Fibroblast of peridontal ligament (primary cell): Measurements from ENCODE around the gene TTC1.

Experiments
- DNase-seq: peaks from one replicate; pipeline ENCODE4 v3.0.0-alpha.2; 2010; ENCODE audit errors: extremely low read depth

TTC1 gene

DNA sequence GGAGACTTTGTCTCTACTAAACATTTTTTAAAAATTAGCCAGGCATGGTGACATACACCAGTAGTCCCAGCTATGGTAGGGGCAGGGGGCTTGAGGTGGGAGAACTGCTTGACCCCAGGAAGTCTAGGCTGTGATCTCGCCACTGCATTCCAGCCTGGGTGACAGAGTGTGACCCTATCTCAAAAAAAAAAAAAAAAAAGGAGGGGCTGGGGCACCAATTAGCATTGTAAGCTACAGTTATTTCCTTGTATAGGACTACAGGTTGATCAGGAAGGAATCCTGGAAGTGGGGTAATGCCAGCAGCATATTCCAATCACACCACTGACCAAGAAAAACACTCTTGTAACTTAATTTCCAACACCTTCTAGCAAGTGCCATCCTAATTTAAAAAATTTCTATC is 78.3 kb downstream of the TTC1 start:
- DNase-seq = no peak

DNA sequence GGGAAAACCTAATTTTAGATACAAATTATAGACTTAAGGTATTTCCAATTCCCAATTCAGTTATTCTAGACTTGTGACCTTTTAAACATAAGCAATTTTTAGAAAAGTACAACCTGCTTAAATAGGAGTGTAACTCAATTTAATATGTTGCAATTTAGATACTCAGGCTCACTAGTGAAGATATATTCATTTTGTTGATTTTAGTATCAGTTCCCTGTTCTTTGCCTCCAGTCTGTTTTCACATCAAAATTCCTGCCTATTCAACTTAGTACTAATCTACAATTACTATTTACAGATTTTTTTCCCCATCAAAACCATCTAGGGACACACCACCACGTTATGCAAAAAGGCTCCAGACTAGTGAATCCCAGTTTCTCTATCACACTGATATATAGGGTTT is 79.9 kb downstream of the TTC1 start:
- no peak for DNase-seq

DNA sequence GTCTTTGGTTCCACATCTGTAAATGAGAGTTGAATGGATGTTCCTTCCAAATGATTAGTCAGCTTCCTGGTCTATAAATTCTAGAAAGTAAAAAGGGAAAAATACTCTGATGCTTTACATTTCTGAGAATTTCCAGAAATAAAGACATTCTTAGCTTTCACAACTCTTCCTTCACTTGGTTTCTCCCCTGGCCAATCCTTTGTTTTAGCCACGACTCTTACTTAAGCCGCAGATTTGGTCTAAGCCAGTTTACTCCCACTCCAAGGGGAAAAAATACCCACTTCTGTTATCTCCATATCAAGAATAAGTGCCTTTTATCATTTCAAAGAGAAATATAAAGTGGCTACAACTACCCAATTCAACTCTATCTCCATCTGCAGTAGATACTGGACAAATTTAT is 80.6 kb downstream of the TTC1 start:
- DNase-seq = no peak

DNA sequence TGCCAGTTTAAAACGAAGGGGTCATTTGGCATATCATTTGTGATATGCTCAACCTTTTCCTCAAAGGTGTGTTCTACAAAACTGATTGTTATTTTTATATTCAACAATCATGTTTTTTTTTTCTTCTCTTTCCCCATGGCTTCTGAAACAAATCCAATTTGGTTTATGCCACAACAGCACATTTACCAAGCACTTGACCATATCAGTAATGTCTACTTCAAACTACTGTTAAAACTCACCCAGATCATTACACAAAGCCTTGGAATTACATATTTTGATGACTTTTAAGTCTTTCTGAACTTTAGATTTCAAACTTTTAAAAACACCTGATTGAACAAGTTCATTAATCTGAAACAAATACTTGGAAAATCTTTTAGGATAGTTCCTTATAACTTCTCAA is 81.1 kb downstream of the TTC1 start:
- DNase-seq = no peak

DNA sequence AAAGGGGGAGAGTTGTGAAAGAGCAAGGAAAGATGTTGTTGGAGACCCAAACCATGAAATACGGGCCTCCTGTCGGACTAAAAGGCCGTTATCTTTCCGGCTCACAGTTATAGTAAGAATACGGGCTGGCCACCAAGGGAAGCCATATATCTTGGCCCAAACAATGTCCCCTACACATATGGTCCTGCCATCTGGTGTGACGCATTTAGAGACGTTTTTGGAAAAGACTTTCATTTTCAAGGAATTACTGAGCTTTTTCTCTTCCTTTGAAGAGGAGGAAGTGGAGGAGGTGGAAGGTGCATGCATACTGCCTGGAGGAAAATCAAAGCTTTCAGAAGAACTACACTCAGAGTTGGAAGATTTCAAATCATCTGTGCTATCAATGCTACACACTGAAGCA is 83.6 kb downstream of the TTC1 start:
- DNase-seq = no peak

DNA sequence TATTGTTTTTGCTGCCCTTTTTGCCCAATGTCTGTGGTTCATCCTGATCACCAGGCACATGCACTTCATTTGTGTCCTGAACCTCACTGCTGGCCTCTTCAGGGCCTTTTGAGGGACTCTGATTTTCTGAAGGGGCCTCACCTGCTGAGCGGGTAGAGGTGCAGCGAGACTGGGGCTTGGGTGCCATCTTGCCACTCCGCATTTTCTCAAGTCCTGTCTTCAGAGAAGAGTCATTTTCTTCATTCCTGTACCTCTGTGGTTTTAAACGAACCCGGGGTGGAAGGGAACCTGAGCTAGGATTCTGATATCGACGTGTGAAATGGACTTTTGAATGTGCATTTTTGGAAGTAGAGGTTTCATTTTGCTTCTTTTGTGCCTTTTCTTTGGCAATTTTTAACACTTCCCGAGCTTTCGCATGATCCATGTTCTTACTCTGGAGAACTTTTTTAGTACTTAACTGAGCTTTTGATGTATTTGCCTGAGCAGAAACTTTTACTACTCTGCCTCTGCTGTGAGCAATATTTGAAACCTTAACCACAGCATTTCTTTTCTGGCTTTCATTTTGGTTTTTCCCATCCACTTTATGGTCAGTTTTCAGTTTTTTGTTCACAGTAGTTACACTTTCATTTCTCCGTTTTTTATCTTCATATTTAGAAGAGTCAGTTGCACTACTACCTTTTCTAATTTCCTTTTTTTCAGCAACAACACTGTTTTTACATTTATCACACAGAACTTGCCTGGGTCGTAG is 84.2 kb downstream of the TTC1 start:
- DNase-seq = no peak

DNA sequence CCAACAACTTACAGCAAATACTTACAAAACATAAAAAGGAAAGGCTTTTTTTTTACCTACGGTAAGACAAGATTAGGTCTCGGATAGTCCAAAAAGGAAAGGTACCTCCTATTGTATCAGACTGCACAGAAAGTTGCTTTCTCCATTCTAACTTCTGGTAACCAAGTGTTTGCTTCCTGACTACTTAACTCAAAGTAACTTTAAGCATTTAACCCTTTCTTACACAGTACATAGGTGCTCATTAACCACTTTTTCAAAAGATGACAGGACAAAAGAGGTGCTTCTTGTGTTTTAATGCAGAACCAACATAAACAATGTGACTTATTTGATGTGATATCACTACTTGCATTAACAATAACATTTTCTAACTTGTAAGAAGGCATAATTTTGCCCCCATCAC is 87.2 kb downstream of the TTC1 start:
- DNase-seq = no peak

DNA sequence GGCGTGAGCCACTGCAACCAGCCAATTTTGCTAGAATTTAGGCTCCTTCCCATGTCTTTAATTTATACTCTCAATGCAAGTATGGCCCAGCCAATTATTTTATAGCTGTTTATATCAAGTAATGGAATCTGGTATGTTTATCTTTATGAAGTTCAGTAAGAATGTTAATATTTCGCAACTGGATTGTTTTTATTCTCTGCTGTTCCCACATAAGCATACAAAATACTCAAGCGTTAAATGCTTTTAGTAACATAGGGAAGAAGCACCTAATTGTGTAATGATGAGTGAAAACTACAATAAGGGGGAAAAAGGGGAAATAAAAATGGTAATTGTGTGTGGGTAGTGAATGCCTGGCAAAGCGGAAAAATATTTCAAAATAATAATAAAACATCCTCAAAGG is 89.1 kb downstream of the TTC1 start:
- peak; percentile 44 for DNase-seq

DNA sequence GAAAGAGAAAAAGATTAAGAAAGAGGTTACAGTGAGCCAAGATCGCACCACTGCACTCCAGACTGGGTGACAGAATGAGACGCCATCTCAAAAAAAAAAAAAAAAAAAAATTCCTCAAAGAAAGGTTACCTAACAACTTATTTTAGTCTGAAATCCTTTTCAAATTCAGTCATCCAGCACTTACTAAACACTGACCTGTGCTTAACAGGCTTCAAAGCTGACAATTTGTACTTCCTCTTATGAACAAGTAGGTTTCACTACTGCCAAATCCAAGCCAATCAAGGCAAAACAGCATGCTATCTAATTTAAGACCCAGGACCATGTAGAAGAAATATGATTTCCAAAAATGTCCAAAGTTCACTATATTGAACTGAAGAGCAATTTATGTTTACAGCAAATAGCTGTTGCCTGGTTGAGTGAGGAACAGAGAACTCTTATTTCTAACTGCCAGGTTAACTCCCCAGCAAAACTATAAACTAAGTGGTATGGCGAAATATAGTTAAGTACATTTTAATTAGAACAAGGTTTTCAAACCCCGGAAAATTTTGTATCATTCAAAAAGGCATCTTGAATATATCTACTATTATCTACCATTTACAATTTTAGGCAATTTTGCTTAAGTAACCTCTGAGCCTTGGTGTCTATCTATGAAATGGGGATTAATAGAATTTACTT is 96.9 kb downstream of the TTC1 start:
- DNase-seq = peak; percentile 24

DNA sequence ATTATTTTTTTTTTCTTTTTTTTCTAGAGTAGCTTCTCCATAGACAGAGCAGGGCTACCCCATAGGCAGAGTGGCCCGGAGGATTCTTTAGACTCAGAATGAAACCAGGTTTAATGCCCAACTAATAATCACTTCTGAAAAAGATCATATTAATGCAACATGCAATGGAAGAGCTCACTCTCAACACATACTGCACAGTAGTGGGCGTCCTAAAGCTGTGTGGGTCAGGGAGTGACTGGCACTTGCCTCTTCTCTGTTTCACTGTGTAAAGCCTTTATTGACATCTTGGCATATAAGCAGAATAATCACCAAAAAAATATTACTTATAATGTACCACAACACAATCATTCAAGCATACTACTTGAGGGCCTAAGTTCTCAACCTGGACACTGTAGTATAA is 99.2 kb downstream of the TTC1 start:
- DNase-seq = no peak
